ENCODE data around the gene STX1B. TPM values are rescaled to one million over a fixed set of nuclear protein-coding genes. Genes with fewer than 3 reads are reported as not detected.
A peak's percentile ranks its signal among the peaks of the same experiment; 100 is the strongest.

STX1B gene
- total RNA-seq, 1 experiment from 2014 or later = 3.7 TPM

DNA sequence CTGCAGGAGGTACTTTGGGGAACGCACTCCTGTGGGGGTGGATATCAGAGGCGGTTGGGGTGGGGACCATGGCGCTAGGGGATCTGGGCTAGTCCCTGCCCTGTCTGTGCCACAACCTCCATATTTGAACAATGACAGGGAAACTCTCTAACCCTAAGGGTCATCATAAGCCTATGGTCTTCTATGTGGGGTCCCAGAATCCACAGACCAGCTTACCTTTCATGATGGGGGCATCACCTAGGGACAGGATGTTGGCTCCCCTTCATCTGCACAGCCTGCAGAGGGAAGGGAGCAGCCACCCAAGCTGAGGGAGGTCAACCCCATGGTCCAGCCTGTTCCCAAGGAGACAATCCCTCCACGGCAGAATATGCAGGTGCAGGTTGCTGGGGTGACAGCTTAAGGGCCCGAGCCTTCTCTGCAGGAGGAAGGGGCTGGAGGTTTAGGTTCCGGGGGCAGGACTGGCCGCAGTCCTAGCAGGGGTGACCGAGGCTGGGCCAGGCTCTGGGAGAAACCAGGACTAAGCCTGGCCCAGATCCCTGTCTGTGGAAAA, 59.8 kb downstream of the STX1B start:
- H3K4me3 ChIP-seq (ENCODE audit: low read depth in 2 of 2, low read length in 2 of 2) = peak overlapping the region; percentile 82 to 92
- in situ Hi-C loops (cut with HindIII; ENCODE audit: low pct_unique_long_range_greater_than_20kb, low sequenced_read_pairs) (no loop called here), intact Hi-C loops (cut with micrococcal nuclease; ENCODE audit: unreplicated experiment) (loop anchor here (5.0 kb wide), 1 partner anchor 147 kb away; no protein-coding TSS in a partner anchor)
- BruUV-seq (replicated peaks) = no TSS peak
- ChIA-PET CTCF (interaction anchor here (0.5 kb wide), 1 partner anchor 11 kb away, joined by 7 read pairs; no protein-coding TSS in a partner anchor), POLR2A (interaction anchor here (1.0 kb wide), 1 partner anchor 17 kb away, joined by 4 read pairs; no protein-coding TSS in a partner anchor)
- H3K36me3 ChIP-seq (ENCODE audit: control insufficient read depth, insufficient read depth, low read length) = no peaks in the 10 kb centered on the region; the same call in 1 of the 2 replicates
- peak overlapping the region; percentile 95 for H3K27ac ChIP-seq (ENCODE audit: low read length)
- no peaks in the 10 kb centered on the region for H3K9me3 ChIP-seq (ENCODE audit: control insufficient read depth, insufficient read depth, low read depth, low read length)
- ATAC-seq = no peak
- DNase-seq (ENCODE audit: low read depth, low spot score) = no peak
- peaks cover 43% of the 10 kb centered on the region for H3K4me1 ChIP-seq (ENCODE audit: control insufficient read depth, insufficient read depth, low read length)
- TF ChIP-seq POLR2AphosphoS5 (IDR thresholded peaks at IDR 0.05; ENCODE audit: low read depth, low read length) (no peak; the same call in none of the 2 replicates), TCF7L2 (IDR thresholded peaks at IDR 0.05; ENCODE audit: low read depth, low read length) (no peak), SIN3A (IDR thresholded peaks at IDR 0.05; ENCODE audit: borderline replicate concordance, insufficient read depth, low read depth, low read length) (no peak)
- TF ChIP-seq, protein P1, sequence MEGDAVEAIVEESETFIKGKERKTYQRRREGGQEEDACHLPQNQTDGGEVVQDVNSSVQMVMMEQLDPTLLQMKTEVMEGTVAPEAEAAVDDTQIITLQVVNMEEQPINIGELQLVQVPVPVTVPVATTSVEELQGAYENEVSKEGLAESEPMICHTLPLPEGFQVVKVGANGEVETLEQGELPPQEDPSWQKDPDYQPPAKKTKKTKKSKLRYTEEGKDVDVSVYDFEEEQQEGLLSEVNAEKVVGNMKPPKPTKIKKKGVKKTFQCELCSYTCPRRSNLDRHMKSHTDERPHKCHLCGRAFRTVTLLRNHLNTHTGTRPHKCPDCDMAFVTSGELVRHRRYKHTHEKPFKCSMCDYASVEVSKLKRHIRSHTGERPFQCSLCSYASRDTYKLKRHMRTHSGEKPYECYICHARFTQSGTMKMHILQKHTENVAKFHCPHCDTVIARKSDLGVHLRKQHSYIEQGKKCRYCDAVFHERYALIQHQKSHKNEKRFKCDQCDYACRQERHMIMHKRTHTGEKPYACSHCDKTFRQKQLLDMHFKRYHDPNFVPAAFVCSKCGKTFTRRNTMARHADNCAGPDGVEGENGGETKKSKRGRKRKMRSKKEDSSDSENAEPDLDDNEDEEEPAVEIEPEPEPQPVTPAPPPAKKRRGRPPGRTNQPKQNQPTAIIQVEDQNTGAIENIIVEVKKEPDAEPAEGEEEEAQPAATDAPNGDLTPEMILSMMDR (IDR thresholded peaks at IDR 0.05) = no peak
- TF ChIP-seq, protein P2, sequence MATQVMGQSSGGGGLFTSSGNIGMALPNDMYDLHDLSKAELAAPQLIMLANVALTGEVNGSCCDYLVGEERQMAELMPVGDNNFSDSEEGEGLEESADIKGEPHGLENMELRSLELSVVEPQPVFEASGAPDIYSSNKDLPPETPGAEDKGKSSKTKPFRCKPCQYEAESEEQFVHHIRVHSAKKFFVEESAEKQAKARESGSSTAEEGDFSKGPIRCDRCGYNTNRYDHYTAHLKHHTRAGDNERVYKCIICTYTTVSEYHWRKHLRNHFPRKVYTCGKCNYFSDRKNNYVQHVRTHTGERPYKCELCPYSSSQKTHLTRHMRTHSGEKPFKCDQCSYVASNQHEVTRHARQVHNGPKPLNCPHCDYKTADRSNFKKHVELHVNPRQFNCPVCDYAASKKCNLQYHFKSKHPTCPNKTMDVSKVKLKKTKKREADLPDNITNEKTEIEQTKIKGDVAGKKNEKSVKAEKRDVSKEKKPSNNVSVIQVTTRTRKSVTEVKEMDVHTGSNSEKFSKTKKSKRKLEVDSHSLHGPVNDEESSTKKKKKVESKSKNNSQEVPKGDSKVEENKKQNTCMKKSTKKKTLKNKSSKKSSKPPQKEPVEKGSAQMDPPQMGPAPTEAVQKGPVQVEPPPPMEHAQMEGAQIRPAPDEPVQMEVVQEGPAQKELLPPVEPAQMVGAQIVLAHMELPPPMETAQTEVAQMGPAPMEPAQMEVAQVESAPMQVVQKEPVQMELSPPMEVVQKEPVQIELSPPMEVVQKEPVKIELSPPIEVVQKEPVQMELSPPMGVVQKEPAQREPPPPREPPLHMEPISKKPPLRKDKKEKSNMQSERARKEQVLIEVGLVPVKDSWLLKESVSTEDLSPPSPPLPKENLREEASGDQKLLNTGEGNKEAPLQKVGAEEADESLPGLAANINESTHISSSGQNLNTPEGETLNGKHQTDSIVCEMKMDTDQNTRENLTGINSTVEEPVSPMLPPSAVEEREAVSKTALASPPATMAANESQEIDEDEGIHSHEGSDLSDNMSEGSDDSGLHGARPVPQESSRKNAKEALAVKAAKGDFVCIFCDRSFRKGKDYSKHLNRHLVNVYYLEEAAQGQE (IDR thresholded peaks at IDR 0.05; ENCODE audit: insufficient read depth in 1 of 2, low read depth in 2 of 2, low read length in 1 of 2) = no peak
- H3K27me3 ChIP-seq (ENCODE audit: control insufficient read depth, insufficient read depth, low read length) = no peaks in the 10 kb centered on the region

DNA sequence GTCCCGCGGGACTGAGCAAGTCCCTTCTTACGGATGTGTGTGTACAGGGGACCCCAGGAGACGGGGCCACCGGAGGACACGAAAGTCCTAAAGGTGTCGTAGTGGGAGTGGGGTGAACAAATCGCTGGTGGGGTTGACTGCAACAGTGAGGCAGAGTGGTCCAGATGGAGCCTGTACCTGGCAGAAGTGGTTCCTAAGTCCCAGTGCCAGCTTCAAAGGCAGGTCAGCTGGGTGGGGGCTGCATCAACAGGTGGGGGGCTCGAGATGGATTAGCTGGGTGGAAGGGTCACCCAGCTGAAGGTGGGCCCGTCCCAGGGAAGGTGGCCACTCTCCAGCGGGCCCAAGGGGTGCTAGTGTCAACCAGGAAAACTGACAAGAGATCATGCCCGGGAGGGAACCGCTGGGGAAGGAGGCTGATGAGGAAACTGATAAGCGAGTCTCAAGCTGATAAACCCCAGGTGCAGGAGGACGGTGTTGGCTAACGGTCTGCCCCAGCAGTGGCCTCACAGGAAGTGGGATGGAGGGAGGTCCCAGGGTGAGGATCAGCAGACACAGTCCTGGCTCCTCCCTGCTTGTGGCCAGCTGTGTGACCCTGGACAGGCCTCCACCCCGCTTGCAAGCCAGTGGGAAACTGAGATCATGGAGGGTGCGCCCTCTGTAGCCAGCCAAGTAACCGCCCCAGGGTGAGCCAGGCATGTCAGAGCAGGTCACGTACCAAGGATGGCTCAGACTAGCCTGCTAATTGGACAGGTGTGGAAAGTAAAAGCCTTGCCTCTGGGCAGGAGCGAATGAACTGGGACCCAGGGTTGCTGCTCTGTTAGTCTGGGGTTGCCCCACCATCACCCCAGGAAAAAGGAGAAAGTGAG, 60.6 kb downstream of the STX1B start:
- BruUV-seq (replicated peaks) = TSS peak; percentile 69
- POLR2A ChIA-PET = interaction anchor here (0.5 to 1.0 kb wide), 2 partner anchors 17 to 266 kb away, joined by 4 read pairs; no protein-coding TSS in a partner anchor
- Histone ChIP-seq H3K4me1 (ENCODE audit: control insufficient read depth, insufficient read depth, low read length) (peaks cover 43% of the 10 kb centered on the region), H3K4me3 (ENCODE audit: low read depth in 2 of 2, low read length in 2 of 2) (peak overlapping the region; percentile 82 to 92), H3K27ac (ENCODE audit: low read length) (peak overlapping the region; percentile 95), H3K27me3 (ENCODE audit: control insufficient read depth, insufficient read depth, low read length) (no peaks in the 10 kb centered on the region), H3K36me3 (ENCODE audit: control insufficient read depth, insufficient read depth, low read length) (no peaks in the 10 kb centered on the region; the same call in 1 of the 2 replicates), H3K9me3 (ENCODE audit: control insufficient read depth, insufficient read depth, low read depth, low read length) (no peaks in the 10 kb centered on the region)
- in situ Hi-C loops (cut with HindIII; ENCODE audit: low pct_unique_long_range_greater_than_20kb, low sequenced_read_pairs) = no loop called here
- DNase-seq (ENCODE audit: low read depth, low spot score) (no peak), ATAC-seq (peak; percentile 41)
- TF ChIP-seq SIN3A (IDR thresholded peaks at IDR 0.05; ENCODE audit: borderline replicate concordance, insufficient read depth, low read depth, low read length) = 0 out of 2 replicates have a peak, but pooled peaks have one; percentile 53
- TF ChIP-seq, protein P1 (IDR thresholded peaks at IDR 0.05) = no peak; the same call in 1 of the 2 replicates
- peak; percentile 82 for TF ChIP-seq POLR2AphosphoS5 (IDR thresholded peaks at IDR 0.05; ENCODE audit: low read depth, low read length)
- TF ChIP-seq, protein P2 (IDR thresholded peaks at IDR 0.05; ENCODE audit: insufficient read depth in 1 of 2, low read depth in 2 of 2, low read length in 1 of 2) = no peak
- TF ChIP-seq TCF7L2 (IDR thresholded peaks at IDR 0.05; ENCODE audit: low read depth, low read length) = 0 out of 2 replicates have a peak, but pooled peaks have one; percentile 25
- intact Hi-C loops (cut with micrococcal nuclease; ENCODE audit: unreplicated experiment) = loop anchor here (5.0 kb wide), 1 partner anchor 147 kb away; no protein-coding TSS in a partner anchor
- CTCF ChIA-PET = interaction anchor here (0.5 to 0.7 kb wide), 2 partner anchors 10 to 25 kb away, joined by 3 to 7 read pairs; no protein-coding TSS in a partner anchor

Measured in Panc1 (cell line).